Head of caudate nucleus (tissue), 42 donors: ENCODE results near the gene AHNAK2.
"Not testable (repeated sequence)": the region's sequence is repeated elsewhere in the genome, so short reads cannot be mapped to it uniquely, and the experiment has no call there.

Experiments used
- DNase-seq, 42 donors: peaks; one replicate each; pipeline versions ENCODE4 v3.0.0 to v3.0.0-alpha.2; 2020 to 2021; ENCODE audit warnings: mixed read lengths in 7 of 42
- intact Hi-C: fragments of 100-400 bp; cut with DNase I; formaldehyde crosslinking; loops from one replicate; pipeline ENCODE4 v1.15.0; 2022

Gene AHNAK2

GRCh38 chr14:104966261-104966865 lies 11.8 kb downstream of the AHNAK2 start:
- intact Hi-C loops, result no loop called here

GRCh38 chr14:104965561-104966231 lies 12.5 kb downstream of the AHNAK2 start:
- peak in 1 of 42 donors; percentile 6 for DNase-seq

More at GRCh38 chr14:104966261-104966865, 11.8 kb downstream of the AHNAK2 start:
- DNase-seq, result no peak

GRCh38 chr14:104964546-104964945 lies 13.6 kb downstream of the AHNAK2 start:
- no peak for DNase-seq
- intact Hi-C loops, result no loop called here

More at GRCh38 chr14:104965561-104966231, 12.5 kb downstream of the AHNAK2 start:
- intact Hi-C loops, result no loop called here

- intact Hi-C loops, result no loop called here
- DNase-seq, result no peak
Measured at GRCh38 chr14:104957146-104958113, 20.7 kb downstream of the AHNAK2 start.

- intact Hi-C loops, result no loop called here
- peak in 1 of 42 donors; percentile 6 for DNase-seq
Measured at GRCh38 chr14:104956290-104956890, 21.8 kb downstream of the AHNAK2 start.

GRCh38 chr14:104955396-104955770 lies 22.8 kb downstream of the AHNAK2 start:
- DNase-seq, result no peak
- intact Hi-C loops, result no loop called here

GRCh38 chr14:104954746-104955395 lies 23.3 kb downstream of the AHNAK2 start:
- intact Hi-C loops, result no loop called here

GRCh38 chr14:104953896-104954656 lies 24.1 kb downstream of the AHNAK2 start:
- no peak for DNase-seq
- intact Hi-C loops, result no loop called here

More at GRCh38 chr14:104954746-104955395, 23.3 kb downstream of the AHNAK2 start:
- no peak for DNase-seq

GRCh38 chr14:104953097-104953496 lies 25.1 kb downstream of the AHNAK2 start:
- DNase-seq, result no peak
- intact Hi-C loops, result no loop called here

GRCh38 chr14:104951863-104952657 lies 26.1 kb downstream of the AHNAK2 start:
- intact Hi-C loops, DNase-seq: not testable (repeated sequence)

GRCh38 chr14:104950701-104951100 lies 27.5 kb downstream of the AHNAK2 start:
- intact Hi-C loops, DNase-seq: not testable (repeated sequence)

- intact Hi-C loops, result no loop called here
Measured at GRCh38 chr14:104950021-104950420, 28.2 kb downstream of the AHNAK2 start.

GRCh38 chr14:104949406-104949955 lies 28.7 kb downstream of the AHNAK2 start:
- intact Hi-C loops, DNase-seq: not testable (repeated sequence)

More at GRCh38 chr14:104950021-104950420, 28.2 kb downstream of the AHNAK2 start:
- no peak for DNase-seq

GRCh38 chr14:104948736-104949031 lies 29.5 kb downstream of the AHNAK2 start:
- no peak for DNase-seq
- intact Hi-C loops, result no loop called here

GRCh38 chr14:104947881-104948735 lies 30.1 kb downstream of the AHNAK2 start:
- DNase-seq, result not testable (repeated sequence)

GRCh38 chr14:104947201-104947600 lies 31.0 kb downstream of the AHNAK2 start:
- DNase-seq, intact Hi-C loops: not testable (repeated sequence)

More at GRCh38 chr14:104947881-104948735, 30.1 kb downstream of the AHNAK2 start:
- intact Hi-C loops, result not testable (repeated sequence)
